ENCODE measurements around the gene RHBDL1.

GRCh38 chr16:684961-685696 is 9.7 kb downstream of the RHBDL1 start:
- TF ChIP-seq CTCF (conservative IDR thresholded peaks at IDR 0.05; ENCODE audit: low read length) (no peak), EZH2phosphoT487 (IDR thresholded peaks at IDR 0.05; ENCODE audit: borderline replicate concordance) (no peak)
